Prostate gland (tissue), 2 donors: ENCODE results near the gene LNPEP. TPM values are rescaled to one million over a fixed set of nuclear protein-coding genes. Genes with fewer than 3 reads are reported as not detected.

Experiments used
- DNase-seq: peaks from one replicate; pipeline ENCODE4 v3.0.0-alpha.2; 2019; ENCODE audit warnings: low spot score
- H3K27ac ChIP-seq, 2 donors: fragments of 200-600 bp; sonication (generic); 2 replicates each; pipeline ENCODE4 v1.5.1; 2017 to 2019
- H3K27me3 ChIP-seq: fragments of 200-600 bp; sonication (generic); replicated peaks from 2 replicates; pipeline ENCODE4 v1.5.1; 2019; ENCODE audit not compliant: insufficient read depth
- H3K36me3 ChIP-seq, 2 donors: fragments of 200-600 bp; sonication (generic); 1 replicate in 1 of 2; 2 replicates in 1 of 2; pipeline versions ENCODE4 v1.5.1 to v1.8.1; 2017 to 2019
- H3K4me1 ChIP-seq: fragments of 200-600 bp; sonication (generic); replicated peaks from 2 replicates; pipeline ENCODE4 v1.5.1; 2019
- H3K4me3 ChIP-seq, 2 donors: fragments of 200-600 bp; sonication (generic); 2 replicates each; pipeline ENCODE4 v1.5.1; 2017 to 2019
- H3K9me3 ChIP-seq: fragments of 200-600 bp; sonication (generic); 2 replicates; pipeline ENCODE4 v1.5.1; 2017
- CTCF ChIP-seq, 4 experiments: fragments of 200-600 bp in 2 of 4; fragments of 450-650 bp in 2 of 4; sonication (generic) in 2 of 4; IDR thresholded peaks; 1 replicate in 3 of 4; 2 replicates in 1 of 4; pipeline ENCODE4 v1.5.1; 2016 to 2019; ENCODE audit warnings: antibody characterized with exemption in 4 of 4, mild to moderate bottlenecking in 2 of 4, moderate library complexity in 2 of 4
- POLR2A ChIP-seq: fragments of 450-650 bp; IDR thresholded peaks from one replicate; pipeline ENCODE4 v1.6.1; 2016; ENCODE audit warnings: antibody characterized with exemption, mild to moderate bottlenecking
- POLR2AphosphoS5 ChIP-seq: sonication (generic); formaldehyde crosslinking; IDR thresholded peaks from one replicate; pipeline ENCODE4 v1.6.1; 2017; ENCODE audit warnings: antibody characterized with exemption
- WGBS: methylation state at CpG from one replicate; pipeline ENCODE4 v1.1.5; 2018; 5-methylcytosine and 5-hydroxymethylcytosine counted together
- intact Hi-C: fragments of 100-400 bp; cut with DNase I; formaldehyde crosslinking; loops from one replicate; pipeline ENCODE4 v1.14.2; 2022
- total RNA-seq, 2 donors: library from RNA; depleted of rRNA; stranded (reverse); fragments of >200 nt; gene quantifications; one replicate each; pipeline ENCODE4 v1.1.0, GENCODE V29; 2016

Gene LNPEP
- total RNA-seq, 2 donors from 2014 or later = 38.5 to 43.9 TPM

GRCh38 chr5:96932026-96932425 lies 3.9 kb upstream of the LNPEP start:
- 96% methylated on average over 5 of the region's 5 CpGs for WGBS

GRCh38 chr5:96933764-96934707 lies 1.8 kb upstream of the LNPEP start:
- peak overlapping the region; percentile 95 to 96 for H3K27ac ChIP-seq
- WGBS = 17% methylated on average over 13 of the region's 13 CpGs
- no peaks in the 10 kb centered on the region for H3K36me3 ChIP-seq

More at GRCh38 chr5:96932026-96932425, 3.9 kb upstream of the LNPEP start:
- no peaks in the 10 kb centered on the region for H3K27me3 ChIP-seq
- H3K4me1 ChIP-seq = peaks cover 6% of the 10 kb centered on the region
- TF ChIP-seq POLR2AphosphoS5 (no peak), CTCF (IDR thresholded peaks at IDR 0.05) (no peak), POLR2A (no peak)
- H3K36me3 ChIP-seq = no peaks in the 10 kb centered on the region
- no peaks in the 10 kb centered on the region for H3K9me3 ChIP-seq
- H3K27ac ChIP-seq = no peak overlapping the region
- H3K4me3 ChIP-seq = no peak overlapping the region
- DNase-seq = no peak
- intact Hi-C loops = loop anchor here (5.0 to 10.0 kb wide), 2 partner anchors 177 to 230 kb away; no protein-coding TSS in a partner anchor

GRCh38 chr5:96934708-96935558 lies 947 bp upstream of the LNPEP start:
- WGBS = under 1% methylated on average over 78 of the region's 80 CpGs
- peak; percentile 91 for DNase-seq
- no peaks in the 10 kb centered on the region for H3K27me3 ChIP-seq
- intact Hi-C loops = loop anchor here (5.0 to 10.0 kb wide), 4 partner anchors 58 to 227 kb away; partner anchors contain the start of genes ERAP1 and ERAP2
- H3K27ac ChIP-seq = peak overlapping the region; percentile 95 to 96
- TF ChIP-seq CTCF (IDR thresholded peaks at IDR 0.05) (peak in 2 of 4 experiments; percentile 32 to 39), POLR2A (peak; percentile 33), POLR2AphosphoS5 (peak; percentile 58)
- H3K4me1 ChIP-seq = peaks cover 6% of the 10 kb centered on the region
- no peaks in the 10 kb centered on the region for H3K36me3 ChIP-seq
- H3K9me3 ChIP-seq = no peaks in the 10 kb centered on the region
- H3K4me3 ChIP-seq = peak overlapping the region; percentile 83 to 94

More at GRCh38 chr5:96933764-96934707, 1.8 kb upstream of the LNPEP start:
- no peaks in the 10 kb centered on the region for H3K27me3 ChIP-seq
- peak; percentile 33 for DNase-seq
- peak overlapping the region; percentile 83 to 94 for H3K4me3 ChIP-seq
- intact Hi-C loops = loop anchor here (5.0 to 10.0 kb wide), 2 partner anchors 179 to 228 kb away; no protein-coding TSS in a partner anchor
- H3K9me3 ChIP-seq = no peaks in the 10 kb centered on the region
- TF ChIP-seq CTCF (IDR thresholded peaks at IDR 0.05) = no peak
- no peak for TF ChIP-seq POLR2A
- no peak for TF ChIP-seq POLR2AphosphoS5
- peaks cover 6% of the 10 kb centered on the region for H3K4me1 ChIP-seq

GRCh38 chr5:96936431-96937320 lies 796 bp downstream of the LNPEP start:
- WGBS = under 1% methylated on average over 27 of the region's 27 CpGs
- intact Hi-C loops = loop anchor here (5.0 to 10.0 kb wide), 3 partner anchors 59 to 182 kb away; partner anchors contain the start of genes ERAP1 and ERAP2
- DNase-seq = peak; percentile 27
- Histone ChIP-seq H3K36me3 (no peaks in the 10 kb centered on the region), H3K27me3 (no peaks in the 10 kb centered on the region), H3K4me3 (peak overlapping the region; percentile 83 to 94), H3K27ac (peak overlapping the region; percentile 95 to 96), H3K4me1 (peaks cover 6% of the 10 kb centered on the region), H3K9me3 (no peaks in the 10 kb centered on the region)
- no peak for TF ChIP-seq POLR2A
- TF ChIP-seq POLR2AphosphoS5 = peak; percentile 3
